Suprapubic skin (tissue), 3 donors: ENCODE measurements around the gene CYP4B1.
"Not testable (repeated sequence)": the region's sequence is repeated elsewhere in the genome, so short reads cannot be mapped to it uniquely, and the experiment has no call there.

ENCODE experiments used
- CTCF ChIP-seq, 2 donors: fragments of 200-600 bp in 1 of 2; fragments of 450-650 bp in 1 of 2; sonication (generic) in 1 of 2; IDR thresholded peaks; one replicate each; pipeline ENCODE4 v1.5.1; 2016 to 2019; ENCODE audit warnings: antibody characterized with exemption in 2 of 2, mild to moderate bottlenecking in 1 of 2, moderate library complexity in 1 of 2
- POLR2A ChIP-seq, 2 donors: fragments of 450-650 bp; IDR thresholded peaks; one replicate each; pipeline ENCODE4 v1.6.1; 2017; ENCODE audit warnings: antibody characterized with exemption in 2 of 2, mild to moderate bottlenecking in 2 of 2, moderate library complexity in 2 of 2

GRCh38 chr1:46857660-46858065 lies 58.8 kb downstream of the CYP4B1 start:
- not testable (repeated sequence) for TF ChIP-seq CTCF, POLR2A (IDR thresholded peaks at IDR 0.05)
